UCSD-AML1 (cell line): ENCODE measurements around the gene STIP1.
"Not testable (repeated sequence)": the region's sequence is repeated elsewhere in the genome, so short reads cannot be mapped to it uniquely, and the experiment has no call there.

Experiments
- DNase-seq: peaks from one replicate; lab custom pipeline; 2025; ENCODE audit not compliant: unreplicated experiment; lab: John Stamatoyannopoulos, UW

Gene STIP1

DNA sequence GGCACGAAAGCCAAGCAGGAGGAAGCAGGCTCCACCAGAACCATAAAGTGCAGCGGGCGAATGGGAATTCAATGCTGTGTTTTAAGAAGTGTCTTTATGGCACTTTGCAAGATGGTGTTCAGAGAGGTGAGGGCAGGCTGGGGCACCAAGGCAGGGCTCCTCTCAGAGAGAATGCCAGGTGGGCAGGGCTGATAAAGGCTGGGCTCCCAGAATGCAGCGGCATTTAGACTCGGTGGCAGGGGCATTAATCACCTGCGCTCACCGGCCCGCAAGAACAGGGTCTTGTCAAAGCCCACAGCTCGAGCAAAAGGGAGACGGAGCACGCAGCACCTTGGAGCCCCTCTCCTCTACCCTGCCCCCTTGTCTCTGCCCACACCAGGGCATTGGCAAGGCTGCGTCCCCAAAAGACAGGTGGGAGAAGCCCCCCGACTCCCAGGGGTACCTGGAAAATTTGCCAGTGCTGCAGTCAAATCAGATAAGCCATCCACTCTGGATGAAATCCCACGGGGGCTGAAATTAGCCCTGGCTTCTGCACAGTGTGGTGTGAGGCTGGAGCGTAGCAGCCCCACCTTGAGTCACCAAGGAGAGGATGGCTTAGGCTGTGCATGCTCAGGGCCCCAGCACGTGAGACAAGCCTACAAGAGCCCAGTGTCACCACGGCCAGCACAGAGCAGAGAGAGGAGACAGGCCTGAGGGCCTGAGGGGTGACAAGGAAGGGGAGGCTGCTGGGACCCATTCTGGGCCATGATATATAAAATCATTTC is 28.2 kb upstream of the STIP1 start:
- no peak for DNase-seq

GRCh38 chr11:64161037-64161436 is 24.9 kb upstream of the STIP1 start:
- no peak for DNase-seq

DNA sequence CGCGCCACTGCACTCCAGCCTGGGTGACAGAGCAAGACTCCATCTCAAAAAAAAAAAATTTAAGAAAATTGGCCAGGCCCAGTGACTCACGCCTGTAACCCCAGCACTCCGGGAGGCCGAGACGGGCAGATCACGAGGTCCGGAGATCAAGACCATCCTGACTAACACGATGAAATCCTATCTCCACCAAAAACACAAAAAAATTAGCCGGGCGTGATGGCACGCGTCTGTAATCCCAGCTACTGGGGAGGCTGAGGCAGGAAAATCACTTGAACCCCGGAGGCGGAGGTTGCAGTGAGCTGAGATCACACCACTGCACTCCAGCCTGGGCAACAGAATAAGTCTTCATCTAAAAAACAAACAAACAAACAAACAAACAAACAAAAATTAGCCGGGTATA is 23.2 kb upstream of the STIP1 start:
- DNase-seq: not testable (repeated sequence)

- no peak for DNase-seq
Measured at GRCh38 chr11:64163951-64164350, 22.0 kb upstream of the STIP1 start.

- DNase-seq: no peak
Measured at GRCh38 chr11:64164392-64165312, 21.3 kb upstream of the STIP1 start.

- peak; percentile 50 for DNase-seq
Measured at GRCh38 chr11:64165481-64165841, 20.5 kb upstream of the STIP1 start.

- DNase-seq: peak; percentile 90
Measured at GRCh38 chr11:64165842-64166635, 19.9 kb upstream of the STIP1 start, which contains the start of gene MACROD1. TSS of gene MACROD1 (minus strand) at chr11:64166113. CDS start at chr11:64165994, 119 bp downstream.

- no peak for DNase-seq
Measured at GRCh38 chr11:64170419-64170818, 15.6 kb upstream of the STIP1 start.

GRCh38 chr11:64173616-64174355 is 12.2 kb upstream of the STIP1 start:
- DNase-seq: no peak

DNA sequence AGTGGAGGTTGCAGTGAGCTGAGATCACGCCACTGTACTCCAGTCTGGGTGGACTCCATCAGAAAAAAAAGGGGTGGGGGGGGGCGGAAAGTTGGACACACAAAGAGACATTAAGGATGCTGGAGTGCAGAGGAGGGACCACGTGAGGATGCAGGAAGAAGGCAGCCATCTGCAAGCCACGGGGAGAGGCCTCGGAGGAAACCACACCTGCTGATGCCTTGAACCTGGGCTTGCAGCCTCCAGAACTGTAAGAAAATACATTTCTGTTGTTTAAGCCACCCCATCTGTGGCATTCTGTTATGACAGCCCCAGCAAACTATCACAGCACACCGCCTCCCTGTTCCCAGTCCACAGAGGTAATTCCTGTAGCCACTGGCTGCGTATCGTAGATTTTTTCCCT is 9.2 kb upstream of the STIP1 start:
- DNase-seq: no peak

DNA sequence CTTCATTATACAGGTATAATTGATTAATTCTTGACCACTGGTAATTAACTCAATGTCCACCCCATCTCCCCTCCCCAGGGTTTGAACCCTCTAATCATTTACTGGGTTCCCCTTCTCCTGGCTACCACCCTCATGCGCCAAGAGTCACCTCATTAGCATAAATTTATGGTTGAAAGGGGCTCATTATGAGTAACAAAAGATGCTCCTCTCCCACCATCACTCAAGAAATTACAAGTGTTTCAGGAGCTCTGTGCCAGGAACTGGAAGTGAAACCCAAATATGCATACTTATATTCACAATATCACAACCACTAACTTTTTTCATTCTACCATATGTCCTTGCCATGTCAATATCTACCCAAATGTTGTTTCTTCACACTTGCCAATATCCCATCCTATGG is 7.8 kb upstream of the STIP1 start:
- no peak for DNase-seq

- DNase-seq: no peak
Measured at GRCh38 chr11:64178951-64179639, 6.9 kb upstream of the STIP1 start.

DNA sequence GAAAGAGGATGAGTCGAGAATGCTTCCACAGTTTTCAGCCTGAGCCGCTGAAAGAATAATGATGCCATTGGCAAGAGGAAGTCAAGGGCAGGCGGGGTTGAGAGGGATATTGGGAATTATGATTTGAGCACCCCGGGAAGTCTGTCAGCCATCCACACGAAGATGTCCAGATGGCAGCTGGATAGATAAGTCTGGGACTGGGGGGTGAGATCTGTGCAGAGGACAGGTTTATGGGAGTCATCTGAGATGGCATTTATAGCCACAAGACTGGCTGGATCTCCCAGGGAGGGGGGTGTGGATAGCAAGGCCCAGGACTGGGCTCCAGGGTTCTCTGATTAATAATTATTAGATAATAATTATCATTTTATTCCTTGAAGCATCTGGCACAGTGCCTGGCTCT is 5.1 kb upstream of the STIP1 start:
- DNase-seq: no peak

DNA sequence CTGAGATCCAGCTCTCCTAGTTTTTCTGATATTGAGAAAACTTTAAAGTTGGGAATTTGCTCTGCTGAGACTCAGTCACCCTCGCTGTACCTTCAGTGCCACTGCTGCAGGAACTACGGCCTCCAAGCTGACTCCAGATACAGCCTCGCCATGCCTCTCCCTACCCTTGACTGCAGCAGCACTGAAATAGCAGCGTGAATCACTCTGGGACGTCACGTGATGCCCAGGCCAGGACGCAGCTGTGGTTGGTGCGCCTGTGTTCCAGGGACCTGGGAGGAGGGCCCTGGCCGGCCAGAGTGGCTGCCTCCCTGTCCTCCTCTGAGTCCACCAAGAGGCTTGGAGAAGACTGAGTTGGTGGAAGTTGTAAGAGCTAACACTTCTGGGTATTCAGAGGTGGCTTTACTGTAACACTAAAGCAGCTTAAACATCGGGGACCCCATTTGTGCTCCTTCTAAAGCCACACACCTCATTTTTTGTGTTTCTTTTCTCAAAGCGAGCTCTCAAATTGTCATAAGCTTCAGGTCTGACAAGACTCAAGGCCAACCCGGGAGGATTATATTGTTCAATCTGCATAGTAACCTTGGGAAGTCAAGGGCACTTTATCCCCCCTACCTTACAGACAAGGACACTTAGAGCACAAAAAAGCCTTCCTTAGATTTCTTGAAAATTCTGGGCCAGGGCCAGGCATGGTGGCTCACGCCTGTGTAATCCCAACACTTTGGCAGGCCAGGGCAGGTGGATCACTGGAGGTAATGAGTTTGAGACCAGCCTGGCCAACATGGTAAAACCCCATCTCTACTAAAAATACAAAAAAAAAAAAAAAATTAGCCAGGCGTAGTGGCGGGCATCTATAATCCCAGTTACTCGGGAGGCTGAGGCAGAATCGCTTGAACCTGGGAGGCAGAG is 4.2 kb upstream of the STIP1 start:
- DNase-seq: peak; percentile 82

- no peak for DNase-seq
Measured at GRCh38 chr11:64183890-64184289, 2.1 kb upstream of the STIP1 start.

DNA sequence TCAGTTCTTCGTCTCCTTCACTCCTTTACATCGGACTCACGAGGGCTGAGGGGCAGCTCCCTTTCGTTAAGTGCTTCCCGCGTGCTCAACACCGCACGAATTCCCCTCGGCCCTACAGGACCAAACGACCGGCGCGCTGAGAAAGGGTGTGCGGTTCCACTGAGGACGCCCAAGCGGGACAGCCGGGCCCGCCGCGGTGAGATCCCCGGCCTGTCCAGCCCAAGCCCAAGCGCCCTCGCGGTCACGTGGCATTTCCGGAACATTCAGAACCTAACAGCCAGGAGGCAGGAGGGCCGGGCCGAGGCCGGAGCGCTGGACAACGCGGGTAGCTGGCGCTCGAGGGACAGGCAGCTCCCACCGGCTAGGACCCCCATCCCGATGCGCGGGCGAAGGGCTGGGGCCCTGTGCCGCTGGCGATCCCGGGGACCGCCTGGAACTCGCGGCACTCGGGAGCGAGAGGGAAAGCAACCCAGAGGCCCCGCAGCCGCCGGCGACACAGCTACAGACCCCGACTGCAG is 737 bp upstream of the STIP1 start:
- DNase-seq: no peak

GRCh38 chr11:64186492-64187165 is 658 bp downstream of the STIP1 start:
- DNase-seq: peak; percentile 31

DNA sequence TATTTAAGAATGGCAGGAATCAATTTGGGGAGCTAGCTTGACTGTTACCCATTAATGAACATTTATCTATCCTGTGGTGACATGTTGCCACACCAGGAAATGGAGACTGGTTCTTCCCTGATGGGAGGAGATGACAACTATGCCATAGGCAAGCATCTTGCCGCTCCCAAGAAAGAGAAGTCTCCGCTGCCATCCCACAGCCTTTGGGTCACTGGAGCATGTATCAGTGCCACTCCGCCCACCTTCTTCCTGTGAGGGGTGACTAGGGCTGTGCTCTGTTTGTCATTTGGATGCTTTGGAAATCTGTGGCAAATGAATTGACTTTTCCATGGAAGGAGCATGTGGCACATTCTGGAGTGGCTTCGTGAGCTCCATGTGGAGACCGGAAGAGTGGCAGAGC is 6.5 kb downstream of the STIP1 start:
- DNase-seq: no peak
